ENCODE data around the gene CA12. TPM values are rescaled to one million over a fixed set of nuclear protein-coding genes. Genes with fewer than 3 reads are reported as not detected.
A peak's percentile ranks its signal among the peaks of the same experiment; 100 is the strongest.
"Not testable (repeated sequence)": the region's sequence is repeated elsewhere in the genome, so short reads cannot be mapped to it uniquely, and the experiment has no call there.

Gene CA12
- total and polyA plus RNA-seq, 8 donors = 7.5 to 49.6 (median 25.9) TPM

GRCh38 chr15:63323798-63324563 lies 57.7 kb downstream of the CA12 start:
- no peak for FAIRE-seq
- no peak for ATAC-seq
- intact Hi-C loops (cut with DNase I) = no loop called here
- TF ChIP-seq CTCF (IDR thresholded peaks at IDR 0.05) = no peak
- no peaks in the 10 kb centered on the region for H3K36me3 ChIP-seq
- H3K9me3 ChIP-seq = no peaks in the 10 kb centered on the region
- no peak overlapping the region for H3K27ac ChIP-seq
- no peaks in the 10 kb centered on the region for H3K4me1 ChIP-seq
- WGBS, 2 donors = 78 to 79% methylated on average over 9 of the region's 9 CpGs
- H3K27me3 ChIP-seq = no peaks in the 10 kb centered on the region
- no peak overlapping the region for H3K4me3 ChIP-seq
- DNase-seq = no peak

GRCh38 chr15:63322541-63322940 lies 59.1 kb downstream of the CA12 start:
- H3K9me3 ChIP-seq = no peaks in the 10 kb centered on the region
- TF ChIP-seq CTCF (IDR thresholded peaks at IDR 0.05) = no peak
- no peaks in the 10 kb centered on the region for H3K36me3 ChIP-seq
- ATAC-seq (peak in 1 of 4 donors; percentile 18), FAIRE-seq (no peak), DNase-seq (peak in 4 of 6 donors; percentile 29 to 70 (median 66))
- WGBS, 2 donors = 30% methylated on average over 4 of the region's 4 CpGs
- H3K4me3 ChIP-seq = no peak overlapping the region
- intact Hi-C loops (cut with DNase I) = no loop called here
- no peak overlapping the region for H3K27ac ChIP-seq
- no peaks in the 10 kb centered on the region for H3K4me1 ChIP-seq
- no peaks in the 10 kb centered on the region for H3K27me3 ChIP-seq

GRCh38 chr15:63321462-63321861 lies 60.2 kb downstream of the CA12 start:
- H3K27me3 ChIP-seq = no peaks in the 10 kb centered on the region
- H3K36me3 ChIP-seq = no peaks in the 10 kb centered on the region
- no peaks in the 10 kb centered on the region for H3K4me1 ChIP-seq
- no peak for FAIRE-seq
- WGBS, 2 donors = 88 to 90% methylated on average over 28 to 29 of the region's 29 CpGs
- no peak for TF ChIP-seq CTCF (IDR thresholded peaks at IDR 0.05)
- intact Hi-C loops (cut with DNase I) = no loop called here
- peak overlapping the region in 2 of 4 donors; percentile 4 to 64 for H3K27ac ChIP-seq
- peak in 2 of 4 donors; percentile 8 to 17 for ATAC-seq
- H3K9me3 ChIP-seq = no peaks in the 10 kb centered on the region
- DNase-seq = peak in 2 of 6 donors; percentile 54 to 70
- H3K4me3 ChIP-seq = no peak overlapping the region

- H3K27ac ChIP-seq = peak overlapping the region in 2 of 4 donors; percentile 4 to 64
- H3K4me1 ChIP-seq; H3K36me3 ChIP-seq; intact Hi-C loops (cut with DNase I); H3K9me3 ChIP-seq; FAIRE-seq; H3K27me3 ChIP-seq; DNase-seq; H3K4me3 ChIP-seq: not testable (repeated sequence)
- WGBS, 2 donors = 56 to 83% methylated on average over 7 to 8 of the region's 11 CpGs
- peak in 3 of 4 donors; percentile 33 to 55 (median 37) for ATAC-seq
Observed at GRCh38 chr15:63320981-63321380, 60.7 kb downstream of the CA12 start.

GRCh38 chr15:63320446-63320845 lies 61.2 kb downstream of the CA12 start:
- intact Hi-C loops (cut with DNase I); H3K9me3 ChIP-seq; H3K27me3 ChIP-seq; H3K4me3 ChIP-seq; H3K4me1 ChIP-seq; FAIRE-seq; H3K36me3 ChIP-seq: not testable (repeated sequence)
- H3K27ac ChIP-seq = peak overlapping the region in 1 of 4 donors; percentile 57
- peak in 1 of 6 donors; percentile 40 for DNase-seq
- 54 to 89% methylated on average over 8 of the region's 10 CpGs for WGBS, 2 donors
- ATAC-seq = peak in 3 of 4 donors; percentile 18 to 37 (median 29)

- no peaks in the 10 kb centered on the region for H3K4me1 ChIP-seq
- FAIRE-seq = no peak
- intact Hi-C loops (cut with DNase I) = no loop called here
- no peak for TF ChIP-seq CTCF (IDR thresholded peaks at IDR 0.05)
- no peaks in the 10 kb centered on the region for H3K36me3 ChIP-seq
- WGBS, 2 donors = 84 to 90% methylated on average over 3 of the region's 3 CpGs
- no peak for ATAC-seq
- no peak overlapping the region for H3K27ac ChIP-seq
- no peaks in the 10 kb centered on the region for H3K9me3 ChIP-seq
- H3K27me3 ChIP-seq = no peaks in the 10 kb centered on the region
- no peak overlapping the region for H3K4me3 ChIP-seq
- no peak for DNase-seq
Observed at GRCh38 chr15:63319065-63319464, 62.6 kb downstream of the CA12 start.
